ENCODE data around the gene DCBLD2. TPM values are rescaled to one million over a fixed set of nuclear protein-coding genes. Genes with fewer than 3 reads are reported as not detected.

Gene DCBLD2
- polyA plus RNA-seq, 1 donor, result 72.8 TPM

GRCh38 chr3:98769448-98769847, 132.0 kb downstream of the DCBLD2 start:
- no peak for DNase-seq

DNA sequence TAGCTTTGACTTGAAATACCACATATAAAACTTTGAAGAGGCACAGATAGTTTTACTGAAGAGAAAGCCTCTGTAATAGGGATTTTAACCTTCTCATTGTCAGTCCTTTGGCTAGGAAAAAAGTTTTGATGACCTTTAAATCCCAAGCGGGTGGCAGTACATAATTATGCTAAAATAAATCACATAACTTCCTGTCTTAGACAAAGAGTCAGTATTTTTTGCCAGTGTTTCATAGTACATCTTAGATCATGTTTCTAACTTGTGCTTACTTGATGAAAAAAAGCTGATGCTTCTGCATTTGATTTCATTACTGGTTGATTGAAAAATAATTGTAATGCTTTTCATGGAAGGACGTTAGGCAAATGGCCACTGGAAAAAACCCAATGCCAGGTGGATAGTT, 132.5 kb downstream of the DCBLD2 start:
- no peak for DNase-seq

DNA sequence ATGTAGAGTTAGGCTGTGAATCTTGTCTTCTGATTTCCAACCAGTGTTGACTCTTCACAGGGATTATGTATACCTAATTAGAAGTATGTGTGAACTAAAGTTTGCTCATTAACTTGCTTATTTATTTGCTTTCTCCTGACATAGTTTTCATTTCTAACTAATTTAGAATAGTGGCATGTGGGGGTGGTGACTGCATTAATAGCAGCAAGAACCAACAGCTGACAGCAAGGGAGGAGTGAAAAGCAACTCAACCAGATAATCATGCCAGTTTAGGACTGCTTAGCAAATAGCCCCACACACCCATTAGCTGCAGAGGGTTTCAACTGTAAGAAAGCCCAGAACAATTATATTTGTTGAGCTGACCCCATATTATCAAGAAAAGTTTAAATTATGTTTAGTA, 134.6 kb downstream of the DCBLD2 start:
- no peak for DNase-seq

- no peak for DNase-seq
Measured at GRCh38 chr3:98765721-98766120, 135.8 kb downstream of the DCBLD2 start.

DNA sequence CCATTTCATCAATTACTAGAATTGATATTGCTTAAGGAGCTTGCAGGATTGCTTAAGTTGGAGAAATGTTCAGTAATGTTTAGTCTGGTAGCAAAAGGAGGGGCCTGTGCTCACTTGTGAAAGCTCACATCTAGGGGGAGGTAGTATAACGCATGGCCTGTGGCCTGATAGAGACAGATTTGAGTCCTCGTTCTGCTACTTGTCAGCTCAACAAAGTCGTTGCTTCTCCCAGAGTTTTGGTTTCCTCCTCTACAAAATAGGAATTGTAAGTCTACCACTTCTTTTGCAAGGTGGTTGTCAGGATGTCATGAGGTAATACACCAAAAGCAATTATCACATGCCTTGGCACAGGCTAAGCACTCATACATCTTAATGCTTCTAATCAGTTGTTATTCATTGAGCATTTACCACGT, 137.0 kb downstream of the DCBLD2 start:
- no peak for DNase-seq

DNA sequence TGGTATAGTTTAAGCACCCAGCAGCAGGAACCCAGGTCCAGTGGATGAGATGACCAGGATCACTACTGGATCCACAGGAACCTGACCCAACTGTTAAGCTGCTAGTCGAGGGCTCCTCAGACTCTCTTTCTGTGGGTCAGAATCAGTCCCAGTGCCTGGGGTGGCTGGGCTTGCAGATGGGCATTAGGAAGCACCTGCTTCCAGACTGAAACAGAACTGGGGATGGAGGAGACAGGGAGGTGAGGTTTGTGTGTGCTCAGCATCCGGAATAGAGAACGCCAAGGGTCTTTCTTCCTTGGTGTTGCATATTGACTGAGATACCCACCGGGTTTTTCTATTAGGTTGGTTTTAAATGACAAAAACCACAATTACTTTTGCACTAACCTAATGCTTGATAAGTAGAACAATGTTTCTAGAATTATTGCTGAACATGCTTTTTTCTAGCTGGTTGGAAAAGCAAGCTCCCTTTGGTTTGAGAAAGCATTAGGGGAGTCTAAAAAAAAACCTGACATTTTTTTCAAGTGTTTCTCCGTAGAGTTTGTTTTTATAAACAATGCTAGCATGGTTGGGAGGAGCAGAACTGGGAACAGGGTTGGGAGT, 137.6 kb downstream of the DCBLD2 start:
- no peak for DNase-seq

DNA sequence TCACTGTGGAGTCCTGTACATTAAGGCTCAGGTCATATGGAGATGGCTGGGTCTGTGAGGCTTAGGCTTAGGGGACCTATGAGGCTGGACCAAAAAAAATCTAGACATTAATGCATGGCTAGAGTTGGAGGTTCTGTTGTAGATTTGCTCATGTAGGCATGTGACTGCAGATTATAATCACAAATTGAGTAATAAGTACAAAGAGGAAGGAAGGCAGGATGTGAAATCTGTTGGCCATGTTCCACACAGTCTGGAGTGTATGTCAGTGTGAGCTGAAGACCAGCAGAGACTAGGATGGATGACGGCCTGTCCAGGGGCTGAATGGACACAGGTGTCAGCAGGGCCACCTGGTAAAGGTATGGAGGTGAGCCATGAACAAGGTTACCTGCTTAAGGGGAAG, 138.4 kb downstream of the DCBLD2 start, which contains the start of gene ST3GAL6:
ST3GAL6 (plus strand) TSS at position 265 of the 400 bp plus-strand sequence. CDS start 5,101 bp downstream, outside the sequence.
- no peak for DNase-seq

DNA sequence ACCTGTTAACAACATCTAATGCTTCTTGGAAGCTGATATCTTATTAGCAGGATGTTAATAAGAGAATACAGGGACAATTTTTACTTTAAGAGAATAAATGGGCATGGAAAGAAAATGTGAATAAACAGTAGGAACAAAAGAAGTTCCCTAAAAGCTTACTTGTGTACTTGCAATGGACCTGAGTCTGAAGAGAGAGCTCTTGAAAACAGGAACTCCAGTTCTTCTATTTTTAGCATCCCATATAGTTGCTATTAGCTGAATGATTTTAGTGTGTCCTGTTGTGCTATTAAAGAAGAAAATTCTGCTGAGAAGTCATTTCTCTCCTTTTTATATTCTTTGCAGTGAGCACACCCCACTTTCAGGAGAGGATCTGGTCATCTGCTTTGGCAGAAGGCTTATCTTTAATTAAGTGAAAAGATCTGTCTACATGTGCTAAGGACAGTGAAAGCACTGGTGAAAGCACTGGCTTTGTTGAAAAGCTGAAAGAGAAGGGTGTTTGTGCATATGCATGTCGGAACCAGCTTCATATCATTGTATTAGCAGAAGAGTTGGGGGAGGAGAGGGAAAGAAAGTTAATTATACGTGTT, 139.8 kb downstream of the DCBLD2 start:
- DNase-seq, result no peak

- no peak for DNase-seq
Measured at GRCh38 chr3:98759629-98760028, 141.9 kb downstream of the DCBLD2 start.

DNA sequence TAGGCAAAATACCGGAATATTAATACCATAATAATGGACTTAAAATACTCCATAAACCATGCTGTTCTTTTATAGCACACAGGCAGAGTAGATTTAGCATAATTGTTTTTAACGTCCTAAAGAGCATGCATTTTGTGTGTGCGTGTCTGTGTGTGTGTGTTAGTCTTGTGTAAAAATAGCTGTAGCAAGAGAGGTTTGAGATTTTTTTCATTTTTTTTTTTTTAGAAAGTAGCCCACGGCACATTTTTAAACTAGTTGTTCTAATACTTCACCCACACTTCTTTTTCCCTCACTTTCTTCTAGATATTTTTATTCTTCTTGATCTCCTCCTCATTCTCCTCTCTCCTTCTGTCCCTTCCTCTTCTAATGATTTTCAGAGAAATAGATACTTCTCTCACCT, 145.9 kb downstream of the DCBLD2 start:
- no peak for DNase-seq

DNA sequence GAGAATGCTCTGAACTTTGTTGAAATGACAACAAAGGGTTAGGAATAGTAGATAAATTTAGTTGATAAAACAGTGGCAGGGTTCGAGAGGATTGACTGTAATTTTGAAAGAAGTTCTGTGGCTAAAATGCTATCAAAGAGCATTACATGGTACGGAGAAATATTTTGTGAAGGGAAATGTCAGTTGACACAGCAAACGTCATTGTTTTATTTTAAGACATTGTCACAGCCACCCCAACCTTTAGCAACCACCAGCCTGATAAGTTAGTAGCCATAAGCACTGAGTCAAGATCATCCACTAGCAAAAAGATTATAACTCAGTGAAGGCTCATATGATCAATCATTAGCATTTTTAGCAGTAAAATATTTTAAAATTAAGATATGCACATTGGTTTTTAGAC, 147.0 kb downstream of the DCBLD2 start:
- DNase-seq, result no peak

DNA sequence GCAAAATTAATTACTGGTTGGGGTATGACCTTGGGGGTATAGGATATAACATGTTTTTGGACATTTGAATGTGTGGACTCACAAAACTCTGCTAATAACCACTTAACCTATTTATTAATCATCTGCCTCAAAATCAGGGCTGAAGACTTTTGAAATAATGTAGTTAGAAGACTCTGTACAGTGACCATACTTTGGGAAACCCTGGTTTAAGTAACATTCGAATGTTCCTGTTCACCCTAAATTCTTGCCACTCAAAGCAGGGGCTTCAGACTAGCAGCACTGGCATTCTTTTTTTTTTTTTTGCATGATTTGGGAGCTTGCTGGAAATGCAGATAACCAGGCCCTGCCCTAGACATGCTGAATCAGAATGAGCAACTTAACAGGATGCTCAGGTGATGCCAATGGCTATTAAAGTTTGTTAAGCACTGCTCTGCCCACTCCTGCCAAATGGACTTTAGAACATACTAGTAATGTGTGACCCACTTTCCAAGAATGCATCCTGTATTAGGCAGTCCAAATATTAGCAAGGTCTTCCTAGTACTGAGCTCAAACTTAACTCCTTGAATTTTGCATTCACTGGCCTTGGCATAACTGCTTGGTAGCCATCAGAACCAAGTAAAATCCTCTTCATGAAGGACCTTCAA, 151.1 kb downstream of the DCBLD2 start:
- DNase-seq, result no peak

DNA sequence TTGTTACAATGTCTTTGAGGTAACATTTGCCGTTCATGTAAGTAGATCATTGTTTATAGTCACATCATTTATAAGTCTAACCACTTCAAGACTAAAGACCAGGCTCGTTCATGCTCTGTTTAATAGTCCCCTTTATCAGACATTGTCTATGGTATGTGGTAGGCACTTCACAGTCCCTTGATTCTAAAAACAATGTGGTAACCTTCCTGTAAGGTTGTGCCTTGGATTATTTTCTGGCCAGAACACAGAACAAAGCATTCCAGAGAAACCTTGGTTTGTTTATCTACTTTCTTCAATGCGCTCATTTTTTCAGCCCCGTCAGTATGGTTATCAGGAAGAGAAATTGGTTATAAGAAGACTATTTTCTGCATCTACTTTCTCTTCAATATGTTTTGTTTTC, 154.6 kb downstream of the DCBLD2 start:
- DNase-seq, result no peak

GRCh38 chr3:98746122-98746521, 155.4 kb downstream of the DCBLD2 start:
- no peak for DNase-seq

Other genes with a start within 250 kb of the DCBLD2 start
- 100 TPM for gene ST3GAL6, start 138.4 kb downstream of the DCBLD2 start, polyA plus RNA-seq (ENCODE audit: insufficient read length)